Measurements from ENCODE around the gene SARDH.

SARDH gene

GRCh38 chr9:133671371-133671770 lies 66.8 kb downstream of the SARDH start:
- Histone ChIP-seq H2AFZ (ENCODE audit: low read depth) (no peak overlapping the region), H3K27ac (no peak overlapping the region), H3K27me3 (ENCODE audit: insufficient read depth, low read depth) (peaks cover 41% of the 10 kb centered on the region; the same call in 1 of the 2 replicates), H3K4me3 (IDR thresholded peaks at IDR 0.05; ENCODE audit: insufficient read depth, low read depth, low read length) (no peak overlapping the region), H3K4me2 (no peak overlapping the region), H3K9ac (no peak overlapping the region), H4K20me1 (ENCODE audit: insufficient read depth) (no peaks in the 10 kb centered on the region), H3K4me1 (ENCODE audit: low read depth, poor library complexity, severe bottlenecking) (no peaks in the 10 kb centered on the region), H3K36me3 (ENCODE audit: insufficient read depth) (no peaks in the 10 kb centered on the region), H3K79me2 (ENCODE audit: insufficient read depth, low read depth) (no peaks in the 10 kb centered on the region)
- TF ChIP-seq CTCF (conservative IDR thresholded peaks at IDR 0.05; ENCODE audit: low read depth, low read length) = no peak

- Histone ChIP-seq H3K4me2 (no peak overlapping the region), H3K27ac (no peak overlapping the region), H3K27me3 (ENCODE audit: insufficient read depth, low read depth) (peaks cover 35% of the 10 kb centered on the region; the same call in 1 of the 2 replicates), H2AFZ (ENCODE audit: low read depth) (no peak overlapping the region), H4K20me1 (ENCODE audit: insufficient read depth) (no peaks in the 10 kb centered on the region), H3K36me3 (ENCODE audit: insufficient read depth) (no peaks in the 10 kb centered on the region), H3K4me3 (IDR thresholded peaks at IDR 0.05; ENCODE audit: insufficient read depth, low read depth, low read length) (no peak overlapping the region), H3K9ac (no peak overlapping the region), H3K4me1 (ENCODE audit: low read depth, poor library complexity, severe bottlenecking) (no peaks in the 10 kb centered on the region), H3K79me2 (ENCODE audit: insufficient read depth, low read depth) (no peaks in the 10 kb centered on the region)
- TF ChIP-seq CTCF (conservative IDR thresholded peaks at IDR 0.05; ENCODE audit: low read depth, low read length) = no peak
These were observed 67.7 kb downstream of the SARDH start for GRCh38 chr9:133670466-133670865.

GRCh38 chr9:133669182-133669801 lies 68.9 kb downstream of the SARDH start:
- Histone ChIP-seq H3K27ac (no peak overlapping the region), H4K20me1 (ENCODE audit: insufficient read depth) (no peaks in the 10 kb centered on the region), H3K9ac (no peak overlapping the region), H3K4me1 (ENCODE audit: low read depth, poor library complexity, severe bottlenecking) (no peaks in the 10 kb centered on the region), H3K4me3 (IDR thresholded peaks at IDR 0.05; ENCODE audit: insufficient read depth, low read depth, low read length) (no peak overlapping the region), H3K36me3 (ENCODE audit: insufficient read depth) (no peaks in the 10 kb centered on the region), H2AFZ (ENCODE audit: low read depth) (no peak overlapping the region), H3K27me3 (ENCODE audit: insufficient read depth, low read depth) (peaks cover 36% of the 10 kb centered on the region), H3K4me2 (no peak overlapping the region), H3K79me2 (ENCODE audit: insufficient read depth, low read depth) (no peaks in the 10 kb centered on the region)
- no peak for TF ChIP-seq CTCF (conservative IDR thresholded peaks at IDR 0.05; ENCODE audit: low read depth, low read length)

- H3K27me3 ChIP-seq (ENCODE audit: insufficient read depth, low read depth) = peaks cover 38% of the 10 kb centered on the region
- no peak overlapping the region for H3K4me2 ChIP-seq
- H3K79me2 ChIP-seq (ENCODE audit: insufficient read depth, low read depth) = no peaks in the 10 kb centered on the region
- H3K36me3 ChIP-seq (ENCODE audit: insufficient read depth) = no peaks in the 10 kb centered on the region
- no peaks in the 10 kb centered on the region for H3K4me1 ChIP-seq (ENCODE audit: low read depth, poor library complexity, severe bottlenecking)
- no peak overlapping the region for H3K27ac ChIP-seq
- no peak overlapping the region for H3K9ac ChIP-seq
- H2AFZ ChIP-seq (ENCODE audit: low read depth) = no peak overlapping the region
- no peak overlapping the region for H3K4me3 ChIP-seq (IDR thresholded peaks at IDR 0.05; ENCODE audit: insufficient read depth, low read depth, low read length)
- no peak for TF ChIP-seq CTCF (conservative IDR thresholded peaks at IDR 0.05; ENCODE audit: low read depth, low read length)
- H4K20me1 ChIP-seq (ENCODE audit: insufficient read depth) = no peaks in the 10 kb centered on the region
These were observed 70.2 kb downstream of the SARDH start for GRCh38 chr9:133667759-133668450.

Data from KMS-11 (cell line).